HEK293 (cell line): ENCODE results near the gene TRIM44.

Source experiments
- ATF2 ChIP-seq: fragments of 450-650 bp; formaldehyde crosslinking; IDR thresholded peaks from 2 replicates; pipeline ENCODE4 v1.5.1; 2016; ENCODE audit warnings: missing biosample characterization, missing genetic modification characterization, low read depth
- CTCF ChIP-seq: fragments of 450-650 bp; formaldehyde crosslinking; IDR thresholded peaks from 2 replicates; pipeline ENCODE4 v1.5.1; 2016; ENCODE audit warnings: missing biosample characterization, missing genetic modification characterization
- KLF1 ChIP-seq: fragments of 450-650 bp; formaldehyde crosslinking; IDR thresholded peaks from 2 replicates; pipeline ENCODE4 v1.5.1; 2016; ENCODE audit warnings: missing biosample characterization, missing genetic modification characterization
- OVOL3 ChIP-seq: fragments of 450-650 bp; formaldehyde crosslinking; IDR thresholded peaks from 2 replicates; pipeline ENCODE4 v1.5.1; 2016; ENCODE audit warnings: missing biosample characterization, missing genetic modification characterization
- SP2 ChIP-seq: fragments of 450-650 bp; formaldehyde crosslinking; IDR thresholded peaks from 2 replicates; pipeline ENCODE4 v1.5.1; 2016; ENCODE audit warnings: missing biosample characterization, missing genetic modification characterization
- ZBTB6 ChIP-seq: fragments of 450-650 bp; formaldehyde crosslinking; IDR thresholded peaks from 2 replicates; pipeline ENCODE4 v1.5.1; 2017; ENCODE audit warnings: missing biosample characterization, missing genetic modification characterization
- ZNF302 ChIP-seq: fragments of 450-650 bp; formaldehyde crosslinking; IDR thresholded peaks from 2 replicates; pipeline ENCODE4 v1.5.1; 2016; ENCODE audit warnings: missing biosample characterization, missing genetic modification characterization, low read depth

GRCh38 chr11:35786188-35786587, 123.6 kb downstream of the TRIM44 start:
- TF ChIP-seq CTCF (tag by site-specific recombination) = no peak
- TF ChIP-seq ZBTB6 = no peak
- no peak for TF ChIP-seq ZNF302 (tag by site-specific recombination)
- TF ChIP-seq KLF1 (tag by site-specific recombination) = no peak
- no peak for TF ChIP-seq SP2
- no peak for TF ChIP-seq ATF2 (tag by site-specific recombination)
- no peak for TF ChIP-seq OVOL3 (tag by site-specific recombination)
